ENCODE data around the gene NFYA. TPM values are rescaled to one million over a fixed set of nuclear protein-coding genes. Genes with fewer than 3 reads are reported as not detected.

Gene NFYA
- total and polyA plus RNA-seq, 2 of the 13 experiments (the other 11 are each of a cell fraction or from before 2014, with no cell fraction given), result 16.0 to 22.9 TPM

DNA sequence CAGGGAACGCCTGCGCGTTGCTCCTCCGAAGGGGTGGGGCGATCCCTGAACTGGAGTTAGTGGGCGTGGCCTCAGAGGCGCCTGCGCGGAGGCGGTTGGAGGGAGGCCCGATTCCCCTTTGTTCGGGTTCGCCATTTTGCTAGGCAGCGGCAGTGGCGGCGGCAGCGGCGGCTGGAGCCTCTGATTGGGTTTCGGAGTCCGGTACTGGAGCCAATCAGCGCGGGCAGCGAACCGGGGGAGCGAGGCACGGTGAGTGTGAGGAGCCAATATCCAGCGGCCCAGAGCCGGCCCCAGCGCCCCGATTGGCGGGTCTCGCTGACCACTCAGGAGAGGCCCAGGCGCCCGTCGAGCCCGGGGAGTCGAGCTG lies at the start of gene NFYA (continued):
- no peak for TF ChIP-seq ZNF318 (CRISPR knock-in tag; IDR thresholded peaks at IDR 0.05)
- peak; percentile 58 for TF ChIP-seq POLR2AphosphoS5 (IDR thresholded peaks at IDR 0.05; ENCODE audit: low read depth, low read length)
- no peak for TF ChIP-seq RBAK (CRISPR knock-in tag; IDR thresholded peaks at IDR 0.05)
- TF ChIP-seq ZNF296 (CRISPR knock-in tag; conservative IDR thresholded peaks at IDR 0.05), result no peak
- TF ChIP-seq ZNF75D (CRISPR knock-in tag; IDR thresholded peaks at IDR 0.05; ENCODE audit: borderline replicate concordance), result no peak
- no peak for TF ChIP-seq EEA1 (CRISPR knock-in tag; IDR thresholded peaks at IDR 0.05; ENCODE audit: borderline replicate concordance)
- TF ChIP-seq POLR2A (IDR thresholded peaks at IDR 0.05; ENCODE audit: insufficient read depth in 1 of 2, low read depth in 2 of 2, low read length in 2 of 2), result peak in 1 of 2 experiments; percentile 70; a peak in 2 of 4 replicates
- TF ChIP-seq, protein P1, sequence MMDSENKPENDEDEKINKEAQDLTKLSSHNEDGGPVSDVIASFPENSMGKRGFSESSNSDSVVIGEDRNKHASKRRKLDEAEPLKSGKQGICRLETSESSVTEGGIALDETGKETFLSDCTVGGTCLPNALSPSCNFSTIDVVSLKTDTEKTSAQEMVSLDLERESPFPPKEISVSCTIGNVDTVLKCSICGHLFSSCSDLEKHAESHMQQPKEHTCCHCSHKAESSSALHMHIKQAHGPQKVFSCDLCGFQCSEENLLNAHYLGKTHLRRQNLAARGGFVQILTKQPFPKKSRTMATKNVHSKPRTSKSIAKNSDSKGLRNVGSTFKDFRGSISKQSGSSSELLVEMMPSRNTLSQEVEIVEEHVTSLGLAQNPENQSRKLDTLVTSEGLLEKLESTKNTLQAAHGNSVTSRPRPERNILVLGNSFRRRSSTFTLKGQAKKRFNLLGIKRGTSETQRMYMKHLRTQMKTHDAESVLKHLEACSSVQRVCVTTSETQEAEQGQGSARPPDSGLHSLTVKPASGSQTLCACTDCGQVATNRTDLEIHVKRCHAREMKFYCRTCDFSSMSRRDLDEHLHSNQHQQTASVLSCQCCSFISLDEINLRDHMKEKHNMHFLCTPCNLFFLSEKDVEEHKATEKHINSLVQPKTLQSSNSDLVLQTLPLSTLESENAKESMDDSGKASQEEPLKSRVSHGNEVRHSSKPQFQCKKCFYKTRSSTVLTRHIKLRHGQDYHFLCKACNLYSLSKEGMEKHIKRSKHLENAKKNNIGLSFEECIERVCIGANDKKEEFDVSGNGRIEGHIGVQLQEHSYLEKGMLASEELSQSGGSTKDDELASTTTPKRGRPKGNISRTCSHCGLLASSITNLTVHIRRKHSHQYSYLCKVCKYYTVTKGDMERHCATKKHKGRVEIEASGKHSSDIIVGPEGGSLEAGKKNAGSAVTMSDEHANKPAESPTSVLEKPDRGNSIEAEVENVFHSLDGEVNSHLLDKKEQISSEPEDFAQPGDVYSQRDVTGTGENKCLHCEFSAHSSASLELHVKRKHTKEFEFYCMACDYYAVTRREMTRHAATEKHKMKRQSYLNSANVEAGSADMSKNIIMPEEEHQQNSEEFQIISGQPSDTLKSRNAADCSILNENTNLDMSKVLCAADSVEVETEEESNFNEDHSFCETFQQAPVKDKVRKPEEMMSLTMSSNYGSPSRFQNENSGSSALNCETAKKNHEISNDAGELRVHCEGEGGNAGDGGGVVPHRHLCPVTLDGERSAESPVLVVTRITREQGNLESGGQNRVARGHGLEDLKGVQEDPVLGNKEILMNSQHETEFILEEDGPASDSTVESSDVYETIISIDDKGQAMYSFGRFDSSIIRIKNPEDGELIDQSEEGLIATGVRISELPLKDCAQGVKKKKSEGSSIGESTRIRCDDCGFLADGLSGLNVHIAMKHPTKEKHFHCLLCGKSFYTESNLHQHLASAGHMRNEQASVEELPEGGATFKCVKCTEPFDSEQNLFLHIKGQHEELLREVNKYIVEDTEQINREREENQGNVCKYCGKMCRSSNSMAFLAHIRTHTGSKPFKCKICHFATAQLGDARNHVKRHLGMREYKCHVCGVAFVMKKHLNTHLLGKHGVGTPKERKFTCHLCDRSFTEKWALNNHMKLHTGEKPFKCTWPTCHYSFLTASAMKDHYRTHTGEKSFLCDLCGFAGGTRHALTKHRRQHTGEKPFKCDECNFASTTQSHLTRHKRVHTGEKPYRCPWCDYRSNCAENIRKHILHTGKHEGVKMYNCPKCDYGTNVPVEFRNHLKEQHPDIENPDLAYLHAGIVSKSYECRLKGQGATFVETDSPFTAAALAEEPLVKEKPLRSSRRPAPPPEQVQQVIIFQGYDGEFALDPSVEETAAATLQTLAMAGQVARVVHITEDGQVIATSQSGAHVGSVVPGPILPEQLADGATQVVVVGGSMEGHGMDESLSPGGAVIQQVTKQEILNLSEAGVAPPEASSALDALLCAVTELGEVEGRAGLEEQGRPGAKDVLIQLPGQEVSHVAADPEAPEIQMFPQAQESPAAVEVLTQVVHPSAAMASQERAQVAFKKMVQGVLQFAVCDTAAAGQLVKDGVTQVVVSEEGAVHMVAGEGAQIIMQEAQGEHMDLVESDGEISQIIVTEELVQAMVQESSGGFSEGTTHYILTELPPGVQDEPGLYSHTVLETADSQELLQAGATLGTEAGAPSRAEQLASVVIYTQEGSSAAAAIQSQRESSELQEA (CRISPR knock-in tag; IDR thresholded peaks at IDR 0.05; ENCODE audit: not compliant biosample characterization), result no peak
- TF ChIP-seq ZNF670 (CRISPR knock-in tag; IDR thresholded peaks at IDR 0.05; ENCODE audit: borderline replicate concordance), result 0 out of 2 replicates have a peak, but pooled peaks have one; percentile 26
- TF ChIP-seq NRL (CRISPR knock-in tag; IDR thresholded peaks at IDR 0.05; ENCODE audit: borderline replicate concordance), result no peak
- TF ChIP-seq ZNF564 (CRISPR knock-in tag; IDR thresholded peaks at IDR 0.05), result no peak
- TF ChIP-seq, protein P2, sequence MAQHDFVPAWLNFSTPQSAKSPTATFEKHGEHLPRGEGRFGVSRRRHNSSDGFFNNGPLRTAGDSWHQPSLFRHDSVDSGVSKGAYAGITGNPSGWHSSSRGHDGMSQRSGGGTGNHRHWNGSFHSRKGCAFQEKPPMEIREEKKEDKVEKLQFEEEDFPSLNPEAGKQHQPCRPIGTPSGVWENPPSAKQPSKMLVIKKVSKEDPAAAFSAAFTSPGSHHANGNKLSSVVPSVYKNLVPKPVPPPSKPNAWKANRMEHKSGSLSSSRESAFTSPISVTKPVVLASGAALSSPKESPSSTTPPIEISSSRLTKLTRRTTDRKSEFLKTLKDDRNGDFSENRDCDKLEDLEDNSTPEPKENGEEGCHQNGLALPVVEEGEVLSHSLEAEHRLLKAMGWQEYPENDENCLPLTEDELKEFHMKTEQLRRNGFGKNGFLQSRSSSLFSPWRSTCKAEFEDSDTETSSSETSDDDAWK (CRISPR knock-in tag; IDR thresholded peaks at IDR 0.05), result no peak
